Stimulated activated CD4-positive, alpha-beta T cell treated with anti-CD3 and anti-CD28 coated beads, Interleukin-12 subunit alpha, Interleukin-12 subunit beta, amount 100 ng/mL, for 24 hours (primary cell): ENCODE data around the gene C1orf21.

Source experiments
- DNase-seq, 2 experiments: peaks; one replicate each; pipeline ENCODE4 v3.0.0-alpha.2; 2020; ENCODE audit warnings: low read depth in 2 of 2

The C1orf21 gene

GRCh38 chr1:184485751-184486723 lies 99.2 kb downstream of the C1orf21 start:
- DNase-seq, result no peak

GRCh38 chr1:184486761-184487445 lies 100.1 kb downstream of the C1orf21 start:
- no peak for DNase-seq

DNA sequence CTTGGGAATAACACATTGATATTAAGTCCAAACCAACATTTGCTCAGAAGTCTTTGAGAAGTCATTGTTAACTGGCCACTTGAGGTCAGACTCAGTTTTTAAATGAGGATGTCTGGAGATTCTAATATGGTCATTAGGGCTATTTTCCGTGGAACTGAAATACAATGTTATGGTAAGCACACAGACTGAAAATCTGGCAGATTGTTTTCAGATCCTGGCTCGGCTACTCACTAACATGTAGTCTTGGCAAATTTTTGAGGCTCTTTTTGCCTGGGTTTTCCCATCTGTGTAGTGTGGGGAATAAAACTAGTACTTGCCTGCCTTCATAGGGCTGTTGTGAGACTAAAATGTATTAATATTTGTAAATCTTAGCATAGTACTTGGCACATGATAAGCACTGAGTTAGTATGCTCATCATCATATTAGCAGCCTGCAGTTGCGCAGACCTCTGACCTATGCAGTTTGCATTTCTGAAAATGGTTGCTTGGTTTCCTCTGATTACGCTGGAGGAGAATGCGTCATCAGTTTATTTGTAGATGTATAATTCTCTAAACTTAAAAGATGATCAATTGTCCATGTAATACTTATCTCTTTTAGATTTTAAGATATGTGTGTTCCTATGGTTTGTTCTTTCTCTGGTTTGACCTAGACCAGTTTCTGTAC lies 100.8 kb downstream of the C1orf21 start:
- no peak for DNase-seq

- DNase-seq, result no peak
Observed at GRCh38 chr1:184489908-184490307, 103.1 kb downstream of the C1orf21 start.

DNA sequence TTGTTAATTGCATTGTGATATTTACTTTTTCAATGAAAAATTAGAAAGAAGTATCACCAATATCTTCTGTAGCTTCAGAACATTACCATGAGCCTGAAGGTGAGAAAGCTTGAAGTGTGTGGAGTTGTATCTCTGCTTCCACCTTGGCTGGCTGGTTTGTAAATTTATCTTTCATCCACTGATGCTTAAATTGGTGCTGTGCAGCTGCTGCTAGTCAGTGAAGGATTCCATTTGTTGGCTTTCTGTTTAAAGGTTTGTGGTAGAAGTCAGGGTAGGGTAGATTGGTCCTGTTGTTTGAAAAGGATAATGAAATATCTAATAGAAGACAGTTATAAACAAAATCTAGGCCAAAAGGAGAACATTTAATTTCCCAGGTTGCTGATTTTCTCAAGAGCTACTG lies 105.7 kb downstream of the C1orf21 start:
- DNase-seq, result no peak

DNA sequence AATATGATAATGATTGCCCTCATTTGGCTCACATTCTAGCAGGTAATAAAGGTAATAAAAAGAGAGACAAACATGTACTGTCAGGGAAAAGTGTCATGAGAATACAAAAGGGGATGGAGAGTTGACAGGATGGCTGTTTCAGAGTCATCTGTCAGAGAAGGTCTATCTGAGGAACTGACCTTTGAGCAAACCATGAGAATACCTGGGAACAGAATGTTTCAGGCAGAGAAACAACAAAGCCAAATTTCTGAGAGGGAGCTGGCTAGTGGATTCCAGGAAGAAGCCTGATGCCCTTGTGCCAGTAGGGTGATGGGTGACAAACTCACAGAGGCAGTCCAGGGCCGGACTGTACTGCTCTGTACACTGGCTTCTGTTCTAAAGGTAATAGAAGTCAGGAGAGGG lies 107.2 kb downstream of the C1orf21 start:
- no peak for DNase-seq

DNA sequence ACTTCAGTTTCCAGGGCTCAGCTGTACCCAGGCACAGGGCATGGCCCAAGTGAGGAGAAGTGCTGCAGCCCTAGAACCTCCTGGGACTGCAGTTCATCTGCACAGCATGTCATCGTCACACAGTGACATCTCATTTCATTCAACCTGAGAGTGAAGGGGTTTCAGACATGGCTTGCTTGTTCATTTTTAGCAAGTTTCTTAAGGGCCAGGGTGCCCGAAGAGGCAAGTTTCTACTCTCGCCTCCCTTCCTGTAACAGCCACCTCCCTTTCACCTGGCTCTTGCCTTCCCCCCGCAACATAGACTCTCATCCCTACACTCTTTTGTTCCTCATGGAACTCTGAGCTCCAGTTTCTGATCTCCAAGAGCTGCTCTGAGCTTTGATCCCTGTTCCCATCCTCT lies 108.1 kb downstream of the C1orf21 start:
- DNase-seq, result no peak

DNA sequence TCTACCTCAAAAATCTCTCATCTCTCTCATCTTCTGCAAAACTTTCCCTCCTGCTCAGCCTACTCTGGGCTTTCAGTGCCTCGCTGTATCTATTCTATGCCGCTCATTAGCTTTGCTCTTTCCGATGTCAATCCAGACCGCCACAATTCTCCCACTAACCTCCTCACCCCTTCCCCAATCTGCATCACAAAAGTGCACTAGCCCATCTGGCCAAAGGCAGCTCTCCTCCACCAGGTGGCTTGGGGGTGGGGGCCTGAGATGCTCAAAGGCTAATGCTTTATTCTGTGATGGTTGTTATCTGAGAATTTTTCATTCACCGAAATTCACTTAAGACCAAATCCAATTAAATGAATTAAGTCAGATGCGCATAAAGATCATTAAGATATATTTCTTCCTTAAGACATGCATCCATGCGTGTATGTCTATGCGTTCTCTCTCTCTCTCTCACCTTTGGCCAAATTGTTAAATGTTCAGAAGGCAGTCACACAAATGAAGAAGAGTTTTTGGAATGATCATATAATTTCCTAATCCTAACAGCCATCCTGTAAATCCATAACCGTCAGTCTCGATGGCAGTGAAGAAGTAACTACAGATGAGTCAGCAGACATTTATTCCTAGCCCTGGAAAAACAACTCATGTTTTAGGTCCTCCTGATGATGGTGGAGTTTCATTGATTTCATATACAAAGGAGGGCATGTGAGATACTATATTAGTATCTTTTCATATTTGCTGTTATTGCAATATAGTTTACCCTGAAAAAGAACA lies 111.3 kb downstream of the C1orf21 start:
- no peak for DNase-seq

- no peak for DNase-seq
Observed at GRCh38 chr1:184499616-184500015, 112.8 kb downstream of the C1orf21 start.

GRCh38 chr1:184502161-184502560 lies 115.3 kb downstream of the C1orf21 start:
- DNase-seq, result no peak

DNA sequence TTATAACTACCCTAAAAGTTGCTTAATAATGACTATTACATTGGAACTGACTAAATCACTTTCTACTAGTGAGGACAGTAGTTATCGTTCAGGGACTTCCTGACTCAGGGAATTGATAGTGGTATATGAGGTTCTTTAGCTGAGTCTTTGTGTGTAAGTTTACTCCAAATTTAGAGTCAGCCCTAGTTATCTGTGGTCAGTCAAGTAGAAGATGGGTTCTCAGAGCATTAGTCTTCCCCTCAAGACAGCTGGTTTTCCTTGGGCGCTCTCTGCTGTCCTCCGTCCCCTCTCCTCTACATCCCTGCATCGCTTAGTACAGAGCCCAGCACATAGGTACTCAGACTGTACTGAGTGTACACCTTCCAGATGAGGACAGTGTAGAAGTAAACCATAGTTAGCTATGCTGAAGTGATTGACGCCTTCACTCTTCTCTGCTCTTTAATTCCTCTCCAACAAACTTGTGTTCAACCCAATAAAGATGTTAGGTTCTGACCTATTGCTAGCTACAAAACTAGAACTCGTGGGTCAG lies 116.5 kb downstream of the C1orf21 start:
- no peak for DNase-seq

DNA sequence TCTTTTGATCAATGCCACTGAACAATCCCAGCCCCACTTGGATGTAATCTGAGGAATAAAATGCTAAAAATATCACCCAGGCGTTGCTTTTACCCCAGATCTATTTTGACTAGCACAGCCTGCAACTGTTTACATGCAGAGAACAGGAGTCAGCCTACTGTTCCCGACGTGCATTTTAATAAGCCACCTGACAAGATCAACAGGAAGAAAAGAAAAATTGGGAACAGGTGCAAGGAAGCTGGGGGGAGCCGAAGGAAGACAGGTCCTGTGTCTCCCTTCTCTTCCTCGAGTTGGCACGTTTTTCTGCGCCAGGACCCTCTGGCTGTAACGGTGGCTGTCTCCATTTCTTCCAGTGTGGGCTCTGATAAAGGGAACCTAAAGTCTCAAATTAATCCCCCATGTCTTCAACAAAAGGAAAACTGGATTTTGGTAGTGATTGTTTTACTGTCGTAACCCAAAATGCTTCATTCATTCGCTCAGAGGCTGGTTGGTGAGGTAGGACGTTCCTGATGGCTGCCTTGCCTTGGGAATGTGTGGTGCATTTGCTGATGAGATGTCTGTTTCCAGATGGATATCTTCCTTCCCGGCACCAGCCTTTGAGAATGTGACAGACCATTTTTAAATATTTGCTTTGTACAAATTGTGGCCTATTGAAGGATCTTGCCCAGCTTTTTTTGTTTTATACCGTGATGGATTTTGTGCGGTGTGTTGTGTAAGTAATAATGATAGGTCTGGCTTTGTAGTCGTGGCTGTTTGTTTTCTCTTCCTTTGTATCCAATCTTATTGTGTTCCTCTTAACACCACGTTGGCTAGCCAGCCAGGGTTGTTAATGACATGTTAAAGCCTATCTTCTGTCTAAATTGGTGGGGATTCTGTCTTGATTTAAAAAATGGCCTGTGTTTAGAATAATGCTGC lies 117.5 kb downstream of the C1orf21 start:
- no peak for DNase-seq

- DNase-seq, result no peak
Observed at GRCh38 chr1:184504955-184505338, 118.1 kb downstream of the C1orf21 start.

DNA sequence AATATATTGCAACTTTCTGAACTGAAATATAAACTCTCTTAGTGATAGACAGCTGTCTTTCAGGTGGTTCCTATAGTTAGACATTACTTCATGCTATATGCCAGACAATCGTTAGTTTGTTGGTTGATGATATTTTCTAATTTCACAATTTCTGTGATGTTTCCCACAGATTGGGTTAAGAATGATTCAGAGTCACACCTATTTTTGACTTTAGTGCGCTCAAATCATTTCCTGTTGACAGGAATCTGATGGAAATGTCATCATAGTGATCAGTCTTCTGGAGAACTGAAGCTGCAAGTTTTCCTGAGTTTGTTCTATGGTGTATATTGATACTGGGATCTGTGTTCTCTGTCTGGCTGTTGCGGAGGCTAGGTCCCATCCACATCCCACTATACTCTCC lies 119.7 kb downstream of the C1orf21 start:
- DNase-seq, result no peak

DNA sequence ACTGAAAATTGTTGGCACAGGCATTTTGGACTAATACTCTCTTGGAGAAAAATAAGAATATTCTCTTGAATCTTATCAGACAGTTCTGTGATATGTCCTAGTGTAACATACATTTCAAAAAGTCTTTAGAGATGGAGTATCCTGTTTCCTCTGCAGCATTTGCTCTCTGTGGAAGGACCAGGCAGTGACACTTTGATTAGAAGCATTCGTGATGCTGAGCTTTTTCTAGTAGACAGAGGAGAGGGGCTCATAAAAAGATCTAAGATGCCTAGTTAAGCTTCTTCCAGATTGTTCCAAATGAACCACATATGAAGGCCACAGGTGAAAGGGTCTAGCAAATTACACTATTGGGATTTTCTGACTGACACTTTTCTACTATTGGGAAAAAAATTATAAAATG lies 120.3 kb downstream of the C1orf21 start:
- DNase-seq, result no peak

DNA sequence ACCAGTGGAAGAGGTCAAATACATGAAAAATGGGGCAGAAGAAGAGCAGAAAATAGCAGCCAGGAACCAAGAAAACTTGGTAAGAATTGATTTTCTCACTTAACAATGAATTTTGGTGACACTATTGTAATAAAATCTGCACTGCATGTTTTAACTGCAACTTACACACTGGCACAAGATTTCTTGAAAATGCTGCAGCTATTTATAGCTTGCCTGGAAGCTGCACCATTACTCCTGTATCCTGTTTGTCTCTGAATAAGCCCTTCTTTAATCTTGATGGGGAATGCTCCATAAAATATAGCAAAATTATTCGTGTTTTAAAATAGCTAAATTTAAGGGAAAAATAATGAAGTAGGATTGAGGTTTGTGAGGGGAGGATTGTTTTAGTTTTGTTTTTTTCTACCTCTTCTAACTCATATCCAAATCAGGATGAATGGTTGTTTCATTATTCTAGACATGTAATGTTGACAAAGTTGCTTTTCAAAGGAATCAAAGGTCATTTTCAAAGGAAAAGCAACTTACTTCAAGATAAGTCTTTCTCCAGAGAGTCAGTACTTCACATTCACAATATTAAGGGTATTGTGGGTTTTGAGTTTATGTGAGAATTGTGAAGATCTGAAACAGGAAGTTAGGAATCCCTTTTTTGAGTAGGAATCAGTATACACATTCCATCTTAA lies 120.9 kb downstream of the C1orf21 start:
- no peak for DNase-seq

GRCh38 chr1:184509105-184509504 lies 122.3 kb downstream of the C1orf21 start:
- no peak for DNase-seq

DNA sequence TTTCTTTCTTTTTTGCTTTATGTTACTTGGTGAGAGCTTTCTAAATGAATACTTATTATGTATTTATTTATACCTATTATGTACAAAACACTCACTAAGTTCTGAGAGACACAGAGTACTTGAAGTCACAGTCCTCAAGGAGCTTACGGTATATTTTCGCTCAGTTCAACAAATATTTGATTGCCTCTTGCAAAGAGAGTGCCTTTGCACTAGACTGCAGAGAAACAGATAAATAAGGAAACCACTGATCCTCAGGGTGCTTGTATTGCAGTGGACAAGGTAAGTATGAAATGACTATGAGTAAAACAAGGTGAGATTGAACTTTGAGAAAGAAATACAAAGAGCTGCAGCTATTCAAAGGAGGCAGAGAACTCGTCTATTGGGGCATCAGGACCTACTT lies 123.3 kb downstream of the C1orf21 start:
- no peak for DNase-seq

- DNase-seq, result no peak
Observed at GRCh38 chr1:184512724-184513123, 125.9 kb downstream of the C1orf21 start.

DNA sequence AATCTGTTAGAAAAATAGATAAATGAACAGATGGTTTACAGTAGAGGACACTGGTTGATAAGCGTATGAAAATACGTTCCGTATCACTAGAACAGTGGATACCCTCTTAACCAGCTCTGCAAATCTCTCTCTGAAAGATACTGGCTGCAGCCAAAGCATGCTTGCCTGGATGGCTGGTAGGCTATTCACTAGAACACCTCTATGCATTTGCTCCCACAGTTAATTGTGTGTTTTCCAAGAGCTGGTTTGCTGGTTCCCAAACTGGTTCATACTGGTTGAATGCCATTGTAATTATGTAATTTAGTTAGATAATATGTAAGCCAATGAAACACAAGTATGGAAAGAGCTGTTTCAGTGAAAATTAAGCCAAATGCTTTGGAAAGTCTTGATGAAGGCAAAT lies 126.6 kb downstream of the C1orf21 start:
- DNase-seq, result no peak
